ENCODE data around the gene RCOR3. TPM values are rescaled to one million over a fixed set of nuclear protein-coding genes. Genes with fewer than 3 reads are reported as not detected.

Gene RCOR3
- total RNA-seq, 2 donors from 2014 or later = 40.6 to 45.6 TPM

- DNase-seq (peak in 1 of 2 donors; percentile 73), ATAC-seq (peak; percentile 76)
- intact Hi-C loops (cut with DNase I, micrococcal nuclease) = no loop called here
Observed at GRCh38 chr1:211352985-211353515, 93.9 kb downstream of the RCOR3 start.

GRCh38 chr1:211353562-211354212 lies 94.5 kb downstream of the RCOR3 start:
- ATAC-seq = no peak
- intact Hi-C loops (cut with DNase I, micrococcal nuclease) = no loop called here
- DNase-seq = no peak

DNA sequence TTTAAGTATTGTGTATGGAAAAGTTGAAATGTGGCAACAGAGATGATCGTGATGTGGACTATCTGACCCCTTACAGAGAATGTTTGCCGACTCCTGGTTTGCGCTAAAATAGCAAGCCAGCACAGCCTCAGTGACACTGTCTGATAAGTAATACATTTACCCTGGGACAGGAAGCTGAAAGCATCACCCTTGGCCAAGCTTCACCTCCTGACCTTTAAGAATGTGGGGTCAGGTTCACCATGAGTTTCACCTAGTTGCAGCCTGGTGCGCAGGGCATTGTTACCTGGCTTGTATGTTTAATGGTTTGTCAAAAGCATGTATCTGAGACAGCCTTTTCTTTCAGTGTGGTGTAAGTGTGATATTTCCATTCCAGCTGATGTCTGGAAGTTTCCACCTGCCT lies 96.7 kb downstream of the RCOR3 start:
- intact Hi-C loops (cut with DNase I, micrococcal nuclease) = no loop called here
- no peak for ATAC-seq
- DNase-seq = no peak

- intact Hi-C loops (cut with DNase I, micrococcal nuclease) = no loop called here
- DNase-seq = no peak
- ATAC-seq = no peak
Observed at GRCh38 chr1:211356723-211357407, 97.7 kb downstream of the RCOR3 start.

GRCh38 chr1:211358685-211359084 lies 99.5 kb downstream of the RCOR3 start:
- intact Hi-C loops (cut with DNase I, micrococcal nuclease) = no loop called here
- DNase-seq = no peak
- no peak for ATAC-seq

DNA sequence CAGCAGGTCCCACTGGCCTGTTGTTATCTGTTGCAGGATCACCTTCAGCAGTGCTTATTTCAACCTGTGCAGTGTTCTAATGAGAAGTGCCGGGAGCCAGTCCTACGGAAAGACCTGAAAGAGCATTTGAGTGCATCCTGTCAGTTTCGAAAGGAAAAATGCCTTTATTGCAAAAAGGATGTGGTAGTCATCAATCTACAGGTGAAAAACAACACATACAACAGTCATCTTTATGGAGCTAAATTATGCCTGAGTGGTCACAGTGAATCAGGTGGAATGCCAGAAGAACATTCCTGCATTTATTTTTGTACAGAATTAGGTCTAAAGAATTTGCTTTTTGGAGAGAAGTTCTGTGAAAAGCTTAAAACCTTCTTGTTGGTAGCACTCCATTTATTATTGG lies 100.7 kb downstream of the RCOR3 start:
- DNase-seq = no peak
- intact Hi-C loops (cut with DNase I, micrococcal nuclease) = no loop called here
- no peak for ATAC-seq

DNA sequence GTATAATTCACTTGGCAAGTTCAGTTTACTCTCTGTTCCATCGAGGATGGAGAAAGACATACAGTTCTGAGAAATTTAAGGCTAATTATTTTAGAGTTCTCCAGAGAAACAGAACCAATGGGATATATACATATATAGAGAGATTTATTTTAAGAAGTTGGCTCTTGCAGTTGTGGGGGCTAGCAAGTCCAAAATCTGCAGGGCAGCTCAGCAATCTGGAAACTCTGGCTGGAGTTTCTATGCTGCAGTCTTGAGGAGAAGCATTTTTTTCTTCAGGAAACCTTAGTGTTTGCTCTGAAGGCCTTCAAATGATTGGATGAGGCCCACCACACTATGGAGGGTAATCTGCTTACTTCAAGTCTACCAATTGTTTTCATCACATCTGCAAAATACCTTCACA lies 102.0 kb downstream of the RCOR3 start:
- no peak for ATAC-seq
- intact Hi-C loops (cut with DNase I, micrococcal nuclease) = no loop called here

More for the DNA sequence above, 102.0 kb downstream of the RCOR3 start:
- DNase-seq = no peak

Other genes starting within 250 kb of the RCOR3 start
- under 1 TPM; 0.27 to 0.70 TPM for gene KCNH1, start 125.2 kb upstream of the RCOR3 start, total RNA-seq
- 10 to 100 TPM; 15.0 to 16.2 TPM for gene TRAF5, start 67.5 kb downstream of the RCOR3 start, total RNA-seq
- not detected for gene RD3, start 232.8 kb downstream of the RCOR3 start, total RNA-seq